B cell (primary cell): ENCODE measurements around the gene S100A12.

Experiments
- EZH2 ChIP-seq: IDR thresholded peaks from 2 replicates; pipeline ENCODE4 v1.6.1; 2012; ENCODE audit warnings: borderline replicate concordance, low read depth, mild to moderate bottlenecking, moderate library complexity, low read length; ENCODE audit not compliant: insufficient read depth, poor library complexity, severe bottlenecking
- TF ChIP-seq, protein P1 (sequence below): fragments of 200-600 bp; IDR thresholded peaks from one replicate; pipeline ENCODE4 v1.8.0; 2022; ENCODE audit warnings: antibody characterized with exemption, mild to moderate bottlenecking

GRCh38 chr1:153390938-153391710 lies 15.7 kb upstream of the S100A12 start, which contains the start of gene S100A8:
- TF ChIP-seq, protein P1, sequence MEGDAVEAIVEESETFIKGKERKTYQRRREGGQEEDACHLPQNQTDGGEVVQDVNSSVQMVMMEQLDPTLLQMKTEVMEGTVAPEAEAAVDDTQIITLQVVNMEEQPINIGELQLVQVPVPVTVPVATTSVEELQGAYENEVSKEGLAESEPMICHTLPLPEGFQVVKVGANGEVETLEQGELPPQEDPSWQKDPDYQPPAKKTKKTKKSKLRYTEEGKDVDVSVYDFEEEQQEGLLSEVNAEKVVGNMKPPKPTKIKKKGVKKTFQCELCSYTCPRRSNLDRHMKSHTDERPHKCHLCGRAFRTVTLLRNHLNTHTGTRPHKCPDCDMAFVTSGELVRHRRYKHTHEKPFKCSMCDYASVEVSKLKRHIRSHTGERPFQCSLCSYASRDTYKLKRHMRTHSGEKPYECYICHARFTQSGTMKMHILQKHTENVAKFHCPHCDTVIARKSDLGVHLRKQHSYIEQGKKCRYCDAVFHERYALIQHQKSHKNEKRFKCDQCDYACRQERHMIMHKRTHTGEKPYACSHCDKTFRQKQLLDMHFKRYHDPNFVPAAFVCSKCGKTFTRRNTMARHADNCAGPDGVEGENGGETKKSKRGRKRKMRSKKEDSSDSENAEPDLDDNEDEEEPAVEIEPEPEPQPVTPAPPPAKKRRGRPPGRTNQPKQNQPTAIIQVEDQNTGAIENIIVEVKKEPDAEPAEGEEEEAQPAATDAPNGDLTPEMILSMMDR, result no peak
- TF ChIP-seq EZH2, result no peak
